H1 (cell line): ENCODE data around the gene SAPCD1. TPM values are rescaled to one million over a fixed set of nuclear protein-coding genes. Genes with fewer than 3 reads are reported as not detected.

Experiments used
- CTCF ChIA-PET: fragments of 300-600 bp; sonication (Branson Sonifier 250); formaldehyde crosslinking; loops from one replicate; lab custom pipeline; 2021; ENCODE audit not compliant: partially characterized antibody; lab: Charles Lee
- POLR2A ChIA-PET: fragments of 300-600 bp; sonication (Branson Sonifier 250); formaldehyde crosslinking; loops from one replicate; lab custom pipeline; 2021; ENCODE audit warnings: inconsistent platforms; ENCODE audit not compliant: partially characterized antibody; lab: Charles Lee
- DNase-seq, 2 experiments: peaks; one replicate each; pipeline versions ENCODE4 v3.0.0 to v3.0.0-alpha.2; 2010 to 2022; ENCODE audit warnings: low spot score in 2 of 2, low read depth in 1 of 2, mixed read lengths in 1 of 2
- FAIRE-seq: peaks from 2 replicates; lab custom pipeline; 2011; peaks lifted over from hg19 to GRCh38; lab: Jason Lieb, UNC
- H2AFZ ChIP-seq: 2 replicates; pipeline ENCODE4 v1.8.1; 2012; ENCODE audit warnings: low read length, inconsistent platforms
- H2AK5ac ChIP-seq: 2 replicates; pipeline ENCODE4 v1.6.1; 2013; ENCODE audit warnings: low read depth, low read length
- H2BK120ac ChIP-seq: replicated peaks from 2 replicates; pipeline ENCODE3; 2013; ENCODE audit warnings: low read depth, low read length, inconsistent platforms
- H2BK12ac ChIP-seq: 2 replicates; pipeline ENCODE4 v1.6.1; 2013; ENCODE audit warnings: low read depth, low read length
- H2BK15ac ChIP-seq: 2 replicates; pipeline ENCODE4 v1.6.1; 2013; ENCODE audit warnings: low read length
- H2BK20ac ChIP-seq: 2 replicates; pipeline ENCODE4 v1.6.1; 2013; ENCODE audit warnings: low read length
- H2BK5ac ChIP-seq: 2 replicates; pipeline ENCODE4 v1.6.1; 2013; ENCODE audit warnings: low read depth, low read length
- H3K14ac ChIP-seq: 2 replicates; pipeline ENCODE4 v1.6.1; 2013; ENCODE audit warnings: inconsistent platforms; ENCODE audit not compliant: insufficient read length
- H3K18ac ChIP-seq: 2 replicates; pipeline ENCODE4 v1.6.1; 2013; ENCODE audit warnings: low read length; ENCODE audit errors: extremely low read depth
- H3K23ac ChIP-seq: 2 replicates; pipeline ENCODE4 v1.6.1; 2013; ENCODE audit warnings: inconsistent platforms; ENCODE audit not compliant: insufficient read length
- H3K23me2 ChIP-seq: 2 replicates; pipeline ENCODE4 v1.6.1; 2013; ENCODE audit warnings: low read depth, low read length
- H3K27ac ChIP-seq: 2 replicates; pipeline ENCODE4 v1.6.1; 2011; ENCODE audit warnings: low read depth, low read length, inconsistent platforms
- H3K27me3 ChIP-seq, 4 experiments: replicated peaks in 1 of 4; 1 replicate in 1 of 4; 2 replicates in 3 of 4; pipeline versions ENCODE4 v1.6.1 to v1.8.1; 2011 to 2013; ENCODE audit warnings: low read length in 3 of 4, mild to moderate bottlenecking in 3 of 4, inconsistent platforms in 2 of 4, mixed read lengths in 2 of 4, moderate library complexity in 1 of 4; ENCODE audit not compliant: control insufficient read depth in 3 of 4, insufficient read depth in 3 of 4; ENCODE audit errors: extremely low read depth in 1 of 4
- H3K36me3 ChIP-seq, 4 experiments: 2 replicates each; pipeline versions ENCODE4 v1.6.1 to v1.8.1; 2011 to 2013; ENCODE audit warnings: mild to moderate bottlenecking in 4 of 4, low read length in 3 of 4, moderate library complexity in 2 of 4, control low read depth in 1 of 4, inconsistent platforms in 1 of 4; ENCODE audit not compliant: insufficient read depth in 4 of 4, control insufficient read depth in 2 of 4
- H3K4ac ChIP-seq: replicated peaks from 2 replicates; pipeline ENCODE3; 2013; ENCODE audit warnings: low read length, low read depth, mixed read lengths, inconsistent platforms; ENCODE audit not compliant: insufficient read length
- H3K4me1 ChIP-seq, 4 experiments: replicated peaks in 1 of 4; 1 replicate in 1 of 4; 2 replicates in 3 of 4; pipeline versions ENCODE4 v1.6.1 to v1.8.1; 2011 to 2013; ENCODE audit warnings: low read length in 3 of 4, inconsistent platforms in 2 of 4, mixed read lengths in 1 of 4; ENCODE audit not compliant: insufficient read depth in 4 of 4, control insufficient read depth in 3 of 4
- H3K4me2 ChIP-seq, 2 experiments: 2 replicates each; pipeline versions ENCODE4 v1.6.1 to v1.8.1; 2011 to 2013; ENCODE audit warnings: low read depth in 2 of 2, low read length in 2 of 2, control low read depth in 1 of 2, inconsistent platforms in 1 of 2, mild to moderate bottlenecking in 1 of 2; ENCODE audit not compliant: insufficient read depth in 1 of 2
- H3K4me3 ChIP-seq, 4 experiments: fragments of 200-600, 300-600 bp in 1 of 4; sonication (generic), shearing (Covaris generic), sonication (Bioruptor Twin) in 1 of 4; 2 replicates each; pipeline versions ENCODE4 v1.5.1 to v1.8.1; 2011 to 2016; ENCODE audit warnings: low read length in 4 of 4, low read depth in 3 of 4, control low read depth in 2 of 4, inconsistent platforms in 2 of 4, mild to moderate bottlenecking in 2 of 4, mixed read lengths in 1 of 4, moderate library complexity in 1 of 4; ENCODE audit not compliant: insufficient read depth in 2 of 4; ENCODE audit errors: extremely low read depth in 1 of 4
- H3K56ac ChIP-seq: replicated peaks from 2 replicates; pipeline ENCODE3; 2013; ENCODE audit warnings: low read depth, mild to moderate bottlenecking, mixed read lengths, low read length, inconsistent platforms; ENCODE audit not compliant: insufficient read length
- H3K79me1 ChIP-seq: 2 replicates; pipeline ENCODE4 v1.6.1; 2013; ENCODE audit warnings: low read depth, low read length, control low read depth
- H3K79me2 ChIP-seq, 2 experiments: 2 replicates each; pipeline versions ENCODE4 v1.6.1 to v1.8.1; 2012 to 2013; ENCODE audit warnings: low read length in 2 of 2, mild to moderate bottlenecking in 2 of 2, inconsistent platforms in 1 of 2; ENCODE audit not compliant: insufficient read depth in 2 of 2, control insufficient read depth in 1 of 2
- H3K9ac ChIP-seq, 4 experiments: replicated peaks in 1 of 4; 1 replicate in 1 of 4; 2 replicates in 3 of 4; pipeline versions ENCODE4 v1.6.1 to v1.8.1; 2011 to 2013; ENCODE audit warnings: low read depth in 3 of 4, low read length in 3 of 4, control low read depth in 2 of 4, mild to moderate bottlenecking in 2 of 4, moderate library complexity in 2 of 4, inconsistent platforms in 1 of 4; ENCODE audit errors: extremely low read depth in 1 of 4
- H3K9me3 ChIP-seq, 2 experiments: 2 replicates each; pipeline versions ENCODE4 v1.6.1 to v1.8.1; 2012 to 2013; ENCODE audit warnings: mild to moderate bottlenecking in 2 of 2, moderate library complexity in 2 of 2, control low read depth in 1 of 2, inconsistent platforms in 1 of 2, low read depth in 1 of 2, low read length in 1 of 2, mixed read lengths in 1 of 2; ENCODE audit not compliant: insufficient read depth in 2 of 2
- H4K20me1 ChIP-seq, 2 experiments: replicated peaks in 1 of 2; 2 replicates each; pipeline versions ENCODE3 to v1.8.1; 2011 to 2013; ENCODE audit warnings: inconsistent platforms in 2 of 2, low read length in 2 of 2, mild to moderate bottlenecking in 1 of 2; ENCODE audit not compliant: insufficient read depth in 2 of 2, control insufficient read depth in 1 of 2
- H4K5ac ChIP-seq: 2 replicates; pipeline ENCODE4 v1.6.1; 2013; ENCODE audit warnings: low read length, low read depth, mixed read lengths, inconsistent platforms; ENCODE audit not compliant: insufficient read length
- H4K8ac ChIP-seq: 2 replicates; pipeline ENCODE4 v1.8.0; 2013; ENCODE audit warnings: mild to moderate bottlenecking, moderate library complexity, low read length, inconsistent platforms; ENCODE audit not compliant: insufficient read depth; ENCODE audit errors: extremely low read depth
- H4K91ac ChIP-seq: replicated peaks from 2 replicates; pipeline ENCODE3; 2013; ENCODE audit warnings: low read length, mixed read lengths, inconsistent platforms; ENCODE audit not compliant: insufficient read length
- EGR1 ChIP-seq: IDR thresholded peaks from 2 replicates; pipeline ENCODE4 v1.6.1; 2011; ENCODE audit warnings: low read depth, low read length, borderline replicate concordance
- GTF2F1 ChIP-seq: IDR thresholded peaks from 2 replicates; pipeline ENCODE4 v1.6.1; 2012; ENCODE audit warnings: low read depth, low read length, improper control_type of control experiment, borderline replicate concordance
- HDAC2 ChIP-seq, 2 experiments: fragments of 300-600 bp in 1 of 2; sonication (generic) in 1 of 2; IDR thresholded peaks; 2 replicates each; pipeline ENCODE4 v1.6.1; 2011 to 2012; ENCODE audit warnings: low read depth in 2 of 2, low read length in 2 of 2, mild to moderate bottlenecking in 2 of 2, moderate library complexity in 2 of 2, borderline replicate concordance in 1 of 2, inconsistent platforms in 1 of 2
- HDAC6 ChIP-seq: IDR thresholded peaks from one replicate; pipeline ENCODE4 v1.7.1; 2012; ENCODE audit warnings: low read depth, mild to moderate bottlenecking, inconsistent platforms, low read length, moderate library complexity
- JUND ChIP-seq: IDR thresholded peaks from 2 replicates; pipeline ENCODE4 v1.6.1; 2011; ENCODE audit warnings: mild to moderate bottlenecking, improper control_type of control experiment, low read length
- KDM4A ChIP-seq: IDR thresholded peaks from one replicate; pipeline ENCODE4 v1.7.1; 2012; ENCODE audit warnings: low read depth, mild to moderate bottlenecking, moderate library complexity, low read length, inconsistent platforms; ENCODE audit not compliant: severe bottlenecking
- KDM5A ChIP-seq: fragments of 200-600 bp; IDR thresholded peaks from 2 replicates; pipeline ENCODE4 v1.7.1; 2012; ENCODE audit warnings: mild to moderate bottlenecking, low read length, inconsistent platforms, mixed read lengths
- MAFK ChIP-seq: IDR thresholded peaks from 2 replicates; pipeline ENCODE4 v1.6.1; 2012; ENCODE audit warnings: low read depth, mild to moderate bottlenecking, improper control_type of control experiment, low read length
- RBBP5 ChIP-seq: IDR thresholded peaks from 2 replicates; pipeline ENCODE4 v1.7.1; 2012; ENCODE audit warnings: low read depth, mild to moderate bottlenecking, inconsistent platforms, low read length, moderate library complexity, borderline replicate concordance
- SRF ChIP-seq: IDR thresholded peaks from 2 replicates; pipeline ENCODE4 v1.6.1; 2011; ENCODE audit warnings: mild to moderate bottlenecking, low read depth, low read length, moderate library complexity
- TCF12 ChIP-seq: IDR thresholded peaks from 2 replicates; pipeline ENCODE4 v1.6.1; 2011; ENCODE audit warnings: low read depth, mild to moderate bottlenecking, low read length
- TEAD4 ChIP-seq: IDR thresholded peaks from 2 replicates; pipeline ENCODE4 v1.6.1; 2012; ENCODE audit warnings: low read depth, low read length, inconsistent platforms, mixed read lengths
- ZNF274 ChIP-seq: IDR thresholded peaks from 2 replicates; pipeline ENCODE4 v1.7.0; 2012; ENCODE audit warnings: low read length, borderline replicate concordance; ENCODE audit errors: extremely low read depth
- WGBS, 2 experiments: shearing (Covaris generic) in 1 of 2; methylation state at CpG; one replicate each; pipeline versions ENCODE4 v1.1.6 to v1.1.7; 2013 to 2015; ENCODE audit warnings: low lambda C conversion rate in 2 of 2, mixed read lengths in 2 of 2, inconsistent platforms in 1 of 2, low coverage in 1 of 2, missing lambda C conversion rate in 1 of 2; ENCODE audit not compliant: insufficient replicate concordance in 2 of 2, insufficient coverage in 1 of 2, insufficient read length in 1 of 2; ENCODE audit errors: extremely low coverage in 1 of 2, missing lambda C conversion rate in 1 of 2; 5-methylcytosine and 5-hydroxymethylcytosine counted together
- polyA plus RNA-seq, 7 experiments: library from polyadenylated mRNA; depleted of rRNA in 3 of 7; stranded (reverse) in 5 of 7; unstranded in 2 of 7; fragments of >200 nt in 5 of 7; fragments of 200-250 nt in 2 of 7; gene quantifications; 1 replicate in 5 of 7; 2 replicates in 1 of 7; 4 replicates in 1 of 7; pipeline versions ENCODE4 v1.2.1 to v1.2.3, GENCODE V29; 2011 to 2013; ENCODE audit warnings: missing spikeins in 2 of 7, mixed read lengths in 2 of 7
- total RNA-seq: library from RNA; stranded (reverse); fragmentation: NEBNext Ultra II Directional; extraction: Animal tissue kit (Norgen Biotek cat#: 25700); gene quantifications from 2 replicates; pipeline ENCODE4 v1.2.1, GENCODE V29; 2021
- TF ChIP-seq, protein P1 (sequence below): IDR thresholded peaks from 2 replicates; pipeline ENCODE4 v1.6.1; 2011; ENCODE audit warnings: low read depth, mild to moderate bottlenecking, low read length; ENCODE audit not compliant: insufficient read depth

Gene SAPCD1
- total and polyA plus RNA-seq, 2 of the 8 experiments (the other 6 are each of a cell fraction or from before 2014, with no cell fraction given): 3.1 to 5.9 TPM

GRCh38 chr6:31744422-31744821, 18.0 kb upstream of the SAPCD1 start:
- Histone ChIP-seq H2AFZ (no peak overlapping the region), H3K4me2 (no peak overlapping the region), H4K8ac (no peak overlapping the region), H2BK20ac (no peak overlapping the region), H4K5ac (no peak overlapping the region), H3K9me3 (no peaks in the 10 kb centered on the region; a peak in 1 of 4 replicates), H2BK120ac (no peak overlapping the region), H3K18ac (no peak overlapping the region), H3K56ac (no peak overlapping the region), H4K20me1 (no peaks in the 10 kb centered on the region), H2BK15ac (no peak overlapping the region), H3K23ac (no peak overlapping the region), H3K14ac (no peak overlapping the region), H4K91ac (no peak overlapping the region), H2AK5ac (no peak overlapping the region), H3K79me2 (no peaks in the 10 kb centered on the region), H3K79me1 (no peaks in the 10 kb centered on the region), H2BK12ac (no peak overlapping the region), H3K4ac (no peak overlapping the region), H3K27ac (0 out of 2 replicates have a peak overlapping the region, but pooled peaks have one; percentile 10), H3K36me3 (peaks cover 0 to 16% (median 0%) of the 10 kb centered on the region in 4 experiments; a peak in 4 of 8 replicates), H2BK5ac (no peak overlapping the region), H3K4me1 (peaks cover 0 to 5% (median 2%) of the 10 kb centered on the region in 4 experiments; a peak in 4 of 7 replicates), H3K23me2 (no peaks in the 10 kb centered on the region; the same call in none of the 2 replicates), H3K9ac (no peak overlapping the region), H3K27me3 (no peaks in the 10 kb centered on the region), H3K4me3 (no peak overlapping the region)
- ChIA-PET POLR2A (interaction anchor here (0.7 to 1.1 kb wide), 3 partner anchors 11 to 35 kb away, joined by 3 to 4 read pairs (median 4); no protein-coding TSS in a partner anchor), CTCF (interaction anchor here (1.7 kb wide), 1 partner anchor 29 kb away, joined by 3 read pairs; no protein-coding TSS in a partner anchor)
- DNase-seq (no peak), FAIRE-seq (no peak)
- WGBS, 2 experiments: 93% methylated on average over 1 of the region's 1 CpG; no CpG with 5 or more reads in 1 of the 2 experiments
- TF ChIP-seq KDM5A: no peak
- TF ChIP-seq HDAC2 (IDR thresholded peaks at IDR 0.05; ENCODE audit: borderline replicate concordance in 1 of 2, low read depth in 2 of 2, low read length in 2 of 2): no peak
- TF ChIP-seq HDAC6: no peak
- no peak for TF ChIP-seq EGR1
- TF ChIP-seq RBBP5: no peak
- TF ChIP-seq GTF2F1: no peak
- TF ChIP-seq, protein P1, sequence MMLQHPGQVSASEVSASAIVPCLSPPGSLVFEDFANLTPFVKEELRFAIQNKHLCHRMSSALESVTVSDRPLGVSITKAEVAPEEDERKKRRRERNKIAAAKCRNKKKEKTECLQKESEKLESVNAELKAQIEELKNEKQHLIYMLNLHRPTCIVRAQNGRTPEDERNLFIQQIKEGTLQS: no peak
- TF ChIP-seq ZNF274: no peak
- TF ChIP-seq TCF12: no peak
- TF ChIP-seq JUND: no peak
- no peak for TF ChIP-seq SRF
- no peak for TF ChIP-seq TEAD4
- no peak for TF ChIP-seq MAFK
- TF ChIP-seq KDM4A: no peak
